Germinal center (tissue), 1 donor: ENCODE data around the gene APOA4.

ENCODE experiments used
- DNase-seq: peaks from one replicate; pipeline ENCODE4 v3.0.0; 2012; ENCODE audit warnings: mixed read lengths, low spot score

APOA4 gene

DNA sequence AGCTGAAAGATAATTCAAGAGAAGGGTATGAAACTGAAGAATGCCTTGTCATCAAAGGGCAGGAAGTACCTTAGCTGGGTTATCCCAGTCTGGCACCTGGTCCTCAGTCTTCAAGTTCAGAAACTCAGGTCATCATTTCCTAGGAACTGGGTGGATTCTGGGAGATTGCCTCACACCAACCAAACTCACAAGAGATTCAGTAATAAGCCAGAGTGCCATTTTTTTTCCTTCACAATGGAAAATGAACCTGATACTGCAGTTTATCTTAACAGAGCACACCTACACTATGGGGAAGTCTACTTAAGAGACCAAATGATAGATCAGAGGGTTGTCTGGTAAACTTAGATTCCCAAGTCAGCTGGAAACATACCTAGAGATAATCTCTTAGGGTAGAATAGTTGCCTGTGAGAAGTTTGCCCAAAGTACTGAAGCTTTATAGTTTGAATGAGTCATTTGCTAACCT is 46.6 kb downstream of the APOA4 start:
- DNase-seq, result no peak

GRCh38 chr11:116775975-116776374 is 47.1 kb downstream of the APOA4 start:
- no peak for DNase-seq

DNA sequence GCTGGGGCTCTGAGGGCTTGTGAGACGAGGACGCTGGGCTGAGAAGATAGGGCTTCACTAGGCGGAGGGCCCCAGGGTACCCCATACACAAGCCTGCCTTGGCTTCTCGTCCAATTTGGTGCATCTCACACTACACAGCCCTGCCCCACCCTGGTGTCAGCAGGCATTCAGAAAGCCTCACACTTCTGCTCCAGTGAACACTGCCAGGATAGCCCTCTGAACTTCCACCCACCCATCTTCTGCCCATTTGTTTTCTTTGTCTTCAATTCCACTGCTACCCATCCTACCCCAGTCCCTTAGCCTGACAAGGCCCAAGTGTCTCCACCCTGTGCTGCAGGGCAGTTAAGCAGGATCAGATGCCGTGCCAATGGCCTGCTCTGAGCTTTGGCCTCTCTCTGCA is 48.4 kb downstream of the APOA4 start:
- DNase-seq, result no peak

GRCh38 chr11:116773203-116774097 is 49.7 kb downstream of the APOA4 start:
- peak; percentile 55 for DNase-seq

- DNase-seq, result peak; percentile 92
Measured at GRCh38 chr11:116772443-116773202, 50.5 kb downstream of the APOA4 start, which contains the start of gene BUD13. BUD13 (minus strand) TSS chr11:116772987; CDS start chr11:116772964, 23 bp downstream.

GRCh38 chr11:116771935-116772334 is 51.2 kb downstream of the APOA4 start:
- no peak for DNase-seq
